GM18502 (cell line): Measurements from ENCODE around the gene SPNS3.

Experiments used
- ATAC-seq: cut with Tn5 transposase; IDR thresholded peaks from one replicate; pipeline ENCODE4 v1.9.1; 2021; ENCODE audit warnings: mild to moderate bottlenecking; ENCODE audit not compliant: unreplicated experiment, poor library complexity

The SPNS3 gene

GRCh38 chr17:4433515-4434031 is at the start of gene SPNS3:
SPNS3 (plus strand) TSS chr17:4433940; CDS start chr17:4433968, 28 bp downstream.
- no peak for ATAC-seq

GRCh38 chr17:4386406-4386805 is 47.3 kb upstream of the SPNS3 start:
- ATAC-seq, result no peak

GRCh38 chr17:4387137-4387536 is 46.6 kb upstream of the SPNS3 start:
- no peak for ATAC-seq

GRCh38 chr17:4389079-4389478 is 44.7 kb upstream of the SPNS3 start:
- no peak for ATAC-seq

- ATAC-seq, result no peak
These were observed 39.9 kb upstream of the SPNS3 start for GRCh38 chr17:4393806-4394205.

GRCh38 chr17:4394208-4395110 is 39.3 kb upstream of the SPNS3 start:
- ATAC-seq, result no peak

GRCh38 chr17:4395111-4395478 is 38.6 kb upstream of the SPNS3 start:
- no peak for ATAC-seq

- ATAC-seq, result no peak
These were observed 35.9 kb upstream of the SPNS3 start for GRCh38 chr17:4397840-4398239.

GRCh38 chr17:4405038-4405669 is 28.6 kb upstream of the SPNS3 start:
- ATAC-seq, result no peak

- ATAC-seq, result no peak
These were observed 28.0 kb upstream of the SPNS3 start for GRCh38 chr17:4405699-4406098.

GRCh38 chr17:4406386-4406785 is 27.4 kb upstream of the SPNS3 start:
- ATAC-seq, result no peak

- ATAC-seq, result no peak
These were observed 26.5 kb upstream of the SPNS3 start for GRCh38 chr17:4407216-4407615.

- no peak for ATAC-seq
These were observed 25.9 kb upstream of the SPNS3 start for GRCh38 chr17:4407851-4408250.

GRCh38 chr17:4409659-4410058 is 24.1 kb upstream of the SPNS3 start:
- no peak for ATAC-seq

GRCh38 chr17:4411201-4411600 is 22.5 kb upstream of the SPNS3 start:
- ATAC-seq, result no peak

- no peak for ATAC-seq
These were observed 20.6 kb upstream of the SPNS3 start for GRCh38 chr17:4412933-4413831.

GRCh38 chr17:4417129-4417667 is 16.5 kb upstream of the SPNS3 start:
- no peak for ATAC-seq

- no peak for ATAC-seq
These were observed 13.0 kb upstream of the SPNS3 start for GRCh38 chr17:4420692-4421131.

- ATAC-seq, result no peak
These were observed 10.9 kb upstream of the SPNS3 start for GRCh38 chr17:4422864-4423263.

- no peak for ATAC-seq
These were observed 8.3 kb upstream of the SPNS3 start for GRCh38 chr17:4425398-4425797.
